HFF-Myc (cell line): ENCODE measurements around the gene TMEM121B.

Experiments
- DNase-seq: peaks from one replicate; pipeline ENCODE4 v3.0.0-alpha.2; 2011; ENCODE audit warnings: low read depth; ENCODE audit errors: extremely low read depth
- H3K4me3 ChIP-seq: replicated peaks from 2 replicates; pipeline ENCODE4 v1.5.1; 2011; ENCODE audit warnings: low read depth, mild to moderate bottlenecking, control low read depth, low read length
- CTCF ChIP-seq: IDR thresholded peaks from 2 replicates; pipeline ENCODE4 v1.5.1; 2012; ENCODE audit warnings: mild to moderate bottlenecking, low read depth, low read length, control low read depth; ENCODE audit errors: missing control alignments

Gene TMEM121B

GRCh38 chr22:17138513-17138912 lies 17.4 kb upstream of the TMEM121B start:
- no peak overlapping the region for H3K4me3 ChIP-seq
- no peak for DNase-seq
- no peak for TF ChIP-seq CTCF

GRCh38 chr22:17137861-17138425 lies 16.8 kb upstream of the TMEM121B start:
- no peak for TF ChIP-seq CTCF

GRCh38 chr22:17137170-17137569 lies 16.0 kb upstream of the TMEM121B start:
- TF ChIP-seq CTCF: no peak
- no peak for DNase-seq
- H3K4me3 ChIP-seq: no peak overlapping the region

More at GRCh38 chr22:17137861-17138425, 16.8 kb upstream of the TMEM121B start:
- H3K4me3 ChIP-seq: no peak overlapping the region
- DNase-seq: no peak

GRCh38 chr22:17135153-17135760 lies 14.1 kb upstream of the TMEM121B start:
- no peak for TF ChIP-seq CTCF
- DNase-seq: no peak
- no peak overlapping the region for H3K4me3 ChIP-seq

GRCh38 chr22:17133137-17133536 lies 12.0 kb upstream of the TMEM121B start:
- no peak for DNase-seq
- TF ChIP-seq CTCF: no peak
- no peak overlapping the region for H3K4me3 ChIP-seq

GRCh38 chr22:17132112-17132511 lies 11.0 kb upstream of the TMEM121B start:
- TF ChIP-seq CTCF: no peak
- no peak overlapping the region for H3K4me3 ChIP-seq
- DNase-seq: no peak

- H3K4me3 ChIP-seq: no peak overlapping the region
- DNase-seq: no peak
- no peak for TF ChIP-seq CTCF
These were observed 10.5 kb upstream of the TMEM121B start for GRCh38 chr22:17131686-17132085.
